Activated B cell treated with CpG ODN at 0.5 μM for 24 hours (primary cell): ENCODE data around the gene EPGN. TPM values are rescaled to one million over a fixed set of nuclear protein-coding genes. Genes with fewer than 3 reads are reported as not detected.
A peak's percentile ranks its signal among the peaks of the same experiment; 100 is the strongest.

Source experiments
- ATAC-seq: fragments of 200-7000 bp; cut with Tn5 transposase; one replicate; pipeline ENCODE4 v1.10.0; 2021; ENCODE audit warnings: low read depth, mild to moderate bottlenecking, moderate library complexity
- CTCF ChIA-PET: fragments of 350-600 bp; sonication (Branson Sonifier 250); formaldehyde crosslinking; loops from one replicate; lab custom pipeline; 2021; ENCODE audit warnings: antibody characterized with exemption; lab: Charles Lee
- POLR2A ChIA-PET: fragments of 350-600 bp; sonication (Branson Sonifier 250); formaldehyde crosslinking; loops from one replicate; lab custom pipeline; 2021; ENCODE audit warnings: antibody characterized with exemption; lab: Charles Lee
- DNase-seq: peaks from one replicate; pipeline ENCODE4 v3.0.0; 2022
- H3K27ac Mint-ChIP-seq: one replicate; pipeline ENCODE4 v1.8.0; 2020; ENCODE audit warnings: mixed read lengths
- H3K27me3 Mint-ChIP-seq: one replicate; pipeline ENCODE4 v1.8.0; 2021; ENCODE audit warnings: mixed read lengths
- H3K36me3 Mint-ChIP-seq: one replicate; pipeline ENCODE4 v1.8.0; 2021; ENCODE audit warnings: low read depth, mixed read lengths
- H3K4me1 Mint-ChIP-seq: one replicate; pipeline ENCODE4 v1.8.0; 2021; ENCODE audit warnings: mixed read lengths
- H3K4me3 Mint-ChIP-seq: one replicate; pipeline ENCODE4 v1.8.0; 2020; ENCODE audit warnings: mild to moderate bottlenecking, mixed read lengths
- H3K9me3 Mint-ChIP-seq: one replicate; pipeline ENCODE4 v1.8.0; 2020; ENCODE audit warnings: mixed read lengths
- CTCF ChIP-seq: fragments of 200-600 bp; IDR thresholded peaks from one replicate; pipeline ENCODE4 v1.8.0; 2022; ENCODE audit warnings: antibody characterized with exemption, mild to moderate bottlenecking
- intact Hi-C: fragments of 100-400 bp; cut with micrococcal nuclease; formaldehyde crosslinking; loops from one replicate; pipeline ENCODE4 v1.15.1; 2024
- total RNA-seq: library from RNA; stranded (reverse); gene quantifications from 2 replicates; pipeline ENCODE4 v1.2.3, GENCODE V29; 2022

Gene EPGN
- total RNA-seq, 1 donor from 2014 or later, result not detected

GRCh38 chr4:74318276-74318675 lies 10.0 kb downstream of the EPGN start:
- TF ChIP-seq CTCF, result no peak
- Mint-ChIP-seq H3K36me3 (no peaks in the 10 kb centered on the region), H3K9me3 (no peaks in the 10 kb centered on the region), H3K4me3 (no peak overlapping the region), H3K4me1 (no peaks in the 10 kb centered on the region), H3K27me3 (peaks cover 15% of the 10 kb centered on the region), H3K27ac (no peak overlapping the region)
- POLR2A ChIA-PET, result no interaction called here
- no peak for ATAC-seq
- intact Hi-C loops, result loop anchor here (10.0 kb wide), 1 partner anchor 653 kb away; no protein-coding TSS in a partner anchor
- DNase-seq, result no peak
- CTCF ChIA-PET, result no interaction called here

- no peak for TF ChIP-seq CTCF
- H3K27me3 Mint-ChIP-seq, result peaks cover 23% of the 10 kb centered on the region
- ChIA-PET POLR2A (no interaction called here), CTCF (no interaction called here)
- H3K9me3 Mint-ChIP-seq, result no peaks in the 10 kb centered on the region
- intact Hi-C loops, result loop anchor here (10.0 kb wide), 1 partner anchor 655 kb away; no protein-coding TSS in a partner anchor
- DNase-seq (no peak), ATAC-seq (no peak)
- H3K36me3 Mint-ChIP-seq, result no peaks in the 10 kb centered on the region
- H3K4me3 Mint-ChIP-seq, result no peak overlapping the region
- no peak overlapping the region for H3K27ac Mint-ChIP-seq
- no peaks in the 10 kb centered on the region for H3K4me1 Mint-ChIP-seq
Measured at GRCh38 chr4:74319470-74319869, 11.2 kb downstream of the EPGN start.

- DNase-seq, result no peak
- intact Hi-C loops, result loop anchor here (1.0 to 2.0 kb wide), 3 partner anchors 212 to 355 kb away; no protein-coding TSS in a partner anchor
Measured at GRCh38 chr4:74320559-74321118, 12.4 kb downstream of the EPGN start.

GRCh38 chr4:74322301-74322700 lies 14.0 kb downstream of the EPGN start:
- DNase-seq (no peak), ATAC-seq (no peak)
- H3K36me3 Mint-ChIP-seq, result no peaks in the 10 kb centered on the region
- no peak overlapping the region for H3K27ac Mint-ChIP-seq
- intact Hi-C loops, result no loop called here
- peaks cover 25% of the 10 kb centered on the region for H3K27me3 Mint-ChIP-seq
- no peak for TF ChIP-seq CTCF
- no peak overlapping the region for H3K4me3 Mint-ChIP-seq
- ChIA-PET CTCF (interaction anchor here (1.7 kb wide), 1 partner anchor 210 kb away, joined by 5 read pairs; no protein-coding TSS in a partner anchor), POLR2A (no interaction called here)
- H3K9me3 Mint-ChIP-seq, result no peaks in the 10 kb centered on the region
- no peaks in the 10 kb centered on the region for H3K4me1 Mint-ChIP-seq

More at GRCh38 chr4:74320559-74321118, 12.4 kb downstream of the EPGN start:
- TF ChIP-seq CTCF, result no peak
- no peak overlapping the region for H3K4me3 Mint-ChIP-seq
- ChIA-PET POLR2A (no interaction called here), CTCF (interaction anchor here (1.7 kb wide), 1 partner anchor 211 kb away, joined by 5 read pairs; no protein-coding TSS in a partner anchor)
- H3K9me3 Mint-ChIP-seq, result no peaks in the 10 kb centered on the region
- ATAC-seq, result peak; percentile 28
- H3K27me3 Mint-ChIP-seq, result peaks cover 25% of the 10 kb centered on the region
- H3K27ac Mint-ChIP-seq, result no peak overlapping the region
- H3K4me1 Mint-ChIP-seq, result no peaks in the 10 kb centered on the region
- H3K36me3 Mint-ChIP-seq, result no peaks in the 10 kb centered on the region

GRCh38 chr4:74323663-74324062 lies 15.4 kb downstream of the EPGN start:
- Mint-ChIP-seq H3K27ac (no peak overlapping the region), H3K36me3 (no peaks in the 10 kb centered on the region), H3K4me1 (no peaks in the 10 kb centered on the region), H3K27me3 (peaks cover 26% of the 10 kb centered on the region), H3K4me3 (no peak overlapping the region), H3K9me3 (no peaks in the 10 kb centered on the region)
- intact Hi-C loops, result no loop called here
- DNase-seq, result no peak
- no peak for ATAC-seq
- no peak for TF ChIP-seq CTCF
- CTCF ChIA-PET, result no interaction called here
- POLR2A ChIA-PET, result no interaction called here
